ENCODE results near the gene NPAS3.

NPAS3 gene

GRCh38 chr14:33738491-33738890 lies 799.8 kb downstream of the NPAS3 start:
- DNase-seq (ENCODE audit: low read depth in 1 of 2, low spot score in 1 of 2) = no peak
- H3K27ac ChIP-seq (replicated peaks) = no peak overlapping the region
- no peak overlapping the region for H3K4me3 ChIP-seq (replicated peaks; ENCODE audit: insufficient read depth, low read length)
- TF ChIP-seq GABPA (IDR thresholded peaks at IDR 0.05; ENCODE audit: low read depth) (no peak), REST (IDR thresholded peaks at IDR 0.05; ENCODE audit: insufficient replicate concordance, low read depth) (no peak), CTCF (IDR thresholded peaks at IDR 0.05; ENCODE audit: insufficient read depth, low read length) (no peak), SPI1 (IDR thresholded peaks at IDR 0.05; ENCODE audit: borderline replicate concordance, low read depth) (no peak), POLR2AphosphoS5 (IDR thresholded peaks at IDR 0.05; ENCODE audit: low read depth) (no peak)
- no peaks in the 10 kb centered on the region for H3K27me3 ChIP-seq (ENCODE audit: insufficient read depth, poor library complexity, severe bottlenecking)

- H3K27ac ChIP-seq (replicated peaks) = no peak overlapping the region
- TF ChIP-seq REST (IDR thresholded peaks at IDR 0.05; ENCODE audit: insufficient replicate concordance, low read depth) (no peak), POLR2AphosphoS5 (IDR thresholded peaks at IDR 0.05; ENCODE audit: low read depth) (no peak), CTCF (IDR thresholded peaks at IDR 0.05; ENCODE audit: insufficient read depth, low read length) (no peak), SPI1 (IDR thresholded peaks at IDR 0.05; ENCODE audit: borderline replicate concordance, low read depth) (no peak), GABPA (IDR thresholded peaks at IDR 0.05; ENCODE audit: low read depth) (no peak)
- DNase-seq (ENCODE audit: low read depth in 1 of 2, low spot score in 1 of 2) = no peak
- no peaks in the 10 kb centered on the region for H3K27me3 ChIP-seq (ENCODE audit: insufficient read depth, poor library complexity, severe bottlenecking)
- no peak overlapping the region for H3K4me3 ChIP-seq (replicated peaks; ENCODE audit: insufficient read depth, low read length)
These were observed 801.9 kb downstream of the NPAS3 start for GRCh38 chr14:33740531-33740930.

- H3K27me3 ChIP-seq (ENCODE audit: insufficient read depth, poor library complexity, severe bottlenecking) = no peaks in the 10 kb centered on the region
- no peak for DNase-seq (ENCODE audit: low read depth in 1 of 2, low spot score in 1 of 2)
- no peak overlapping the region for H3K27ac ChIP-seq (replicated peaks)
- H3K4me3 ChIP-seq (replicated peaks; ENCODE audit: insufficient read depth, low read length) = no peak overlapping the region
- TF ChIP-seq CTCF (IDR thresholded peaks at IDR 0.05; ENCODE audit: insufficient read depth, low read length) = no peak
- TF ChIP-seq REST (IDR thresholded peaks at IDR 0.05; ENCODE audit: insufficient replicate concordance, low read depth) = no peak
- no peak for TF ChIP-seq POLR2AphosphoS5 (IDR thresholded peaks at IDR 0.05; ENCODE audit: low read depth)
- no peak for TF ChIP-seq SPI1 (IDR thresholded peaks at IDR 0.05; ENCODE audit: borderline replicate concordance, low read depth)
- TF ChIP-seq GABPA (IDR thresholded peaks at IDR 0.05; ENCODE audit: low read depth) = no peak
These were observed 803.5 kb downstream of the NPAS3 start for GRCh38 chr14:33742166-33742565.

Data from HL-60 (cell line).